SKM-1 treated with dmso at 0.1 percent for 144 hours (cell line): Measurements from ENCODE around the gene MAP4K1.
A peak's percentile ranks its signal among the peaks of the same experiment; 100 is the strongest.
"Not testable (repeated sequence)": the region's sequence is repeated elsewhere in the genome, so short reads cannot be mapped to it uniquely, and the experiment has no call there.

Experiments
- DNase-seq: peaks from one replicate; lab custom pipeline; 2025; ENCODE audit not compliant: unreplicated experiment; lab: John Stamatoyannopoulos, UW

The MAP4K1 gene

DNA sequence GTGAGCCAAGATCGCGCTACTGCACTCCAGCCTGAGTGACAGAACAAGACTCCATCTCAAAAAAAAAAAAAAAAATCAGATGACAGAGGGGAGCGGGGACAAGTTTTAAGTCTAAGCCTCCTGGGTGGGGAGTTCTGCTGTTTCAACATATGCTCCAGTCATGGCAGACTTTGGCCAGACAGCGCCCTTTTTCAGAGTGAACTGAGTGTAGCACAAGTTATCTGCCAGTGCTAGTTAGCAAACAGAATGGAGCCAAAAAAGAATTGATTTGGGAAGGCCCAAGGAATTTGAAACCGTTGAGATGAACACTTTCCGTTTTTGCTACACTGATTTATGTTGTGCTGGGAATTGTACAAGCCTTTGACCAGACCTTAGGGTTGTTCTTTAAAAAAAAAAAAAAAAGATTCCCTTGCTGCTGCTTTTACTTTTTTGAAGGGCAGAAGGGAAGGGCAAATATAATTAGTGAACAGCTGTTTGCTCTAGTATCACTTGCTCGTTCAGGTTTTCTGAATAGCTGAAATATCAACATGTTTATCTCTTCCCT is 35.3 kb upstream of the MAP4K1 start:
- DNase-seq: no peak

DNA sequence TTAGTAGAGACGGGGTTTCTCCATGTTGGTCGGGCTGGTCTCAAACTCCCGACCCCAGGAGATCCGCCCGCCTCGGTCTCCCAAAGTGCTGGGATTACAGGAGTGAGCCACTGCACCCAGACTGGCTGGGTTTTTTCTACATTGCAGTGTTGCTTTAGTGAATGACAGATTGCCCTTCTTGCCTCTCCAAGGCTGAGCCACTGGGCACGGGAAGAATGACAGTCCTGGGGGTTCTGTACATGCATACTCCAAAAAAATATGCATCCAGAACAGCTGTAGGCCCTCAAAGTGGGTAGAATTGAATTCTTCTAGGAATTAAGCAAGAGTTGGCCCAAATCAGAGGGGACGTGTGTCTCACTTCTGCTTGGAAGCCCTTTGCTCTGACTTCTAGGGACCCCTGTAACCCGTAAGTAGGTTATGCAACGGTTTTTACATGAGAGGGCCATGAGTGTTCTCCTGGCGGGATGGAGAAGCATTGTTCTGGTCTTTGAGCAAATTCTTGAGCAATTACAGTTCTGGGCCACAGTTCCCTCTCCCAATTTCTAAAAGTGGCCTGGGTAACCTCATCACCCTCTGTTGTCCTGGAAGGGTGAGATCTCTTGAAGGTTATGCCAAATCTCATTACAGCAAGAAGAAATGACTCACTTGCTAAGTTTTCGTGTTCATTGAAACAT is 33.3 kb upstream of the MAP4K1 start:
- DNase-seq: peak; percentile 66

DNA sequence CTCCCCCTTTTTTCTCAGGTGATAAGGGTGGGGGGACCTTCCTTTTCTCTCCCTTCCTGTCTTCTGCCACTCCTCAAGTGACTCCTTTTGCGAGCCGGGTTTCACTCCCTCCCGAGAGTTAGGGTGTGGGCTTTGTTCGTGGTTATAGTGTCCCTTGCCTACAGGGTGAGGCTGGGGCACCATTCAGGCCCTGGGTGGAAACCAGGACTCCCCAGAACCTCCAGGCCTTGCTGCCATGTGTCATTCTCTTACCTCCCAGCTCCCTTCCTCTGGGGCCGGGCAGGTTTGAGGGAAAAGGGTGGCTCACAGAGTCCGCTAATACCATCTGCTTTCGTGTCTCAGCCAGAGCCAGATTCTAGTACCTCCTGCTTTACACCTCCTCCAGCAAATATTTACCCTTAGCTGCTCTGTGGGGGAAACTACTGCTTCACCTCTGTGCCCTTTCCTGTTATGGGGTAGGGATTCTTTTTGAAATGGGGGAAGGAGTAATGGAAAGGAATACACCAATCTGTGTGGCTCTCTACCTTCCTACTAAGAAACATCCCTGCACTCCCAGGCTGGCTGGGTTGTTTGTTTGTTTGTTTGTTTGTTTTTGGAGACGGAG is 32.5 kb upstream of the MAP4K1 start:
- no peak for DNase-seq

DNA sequence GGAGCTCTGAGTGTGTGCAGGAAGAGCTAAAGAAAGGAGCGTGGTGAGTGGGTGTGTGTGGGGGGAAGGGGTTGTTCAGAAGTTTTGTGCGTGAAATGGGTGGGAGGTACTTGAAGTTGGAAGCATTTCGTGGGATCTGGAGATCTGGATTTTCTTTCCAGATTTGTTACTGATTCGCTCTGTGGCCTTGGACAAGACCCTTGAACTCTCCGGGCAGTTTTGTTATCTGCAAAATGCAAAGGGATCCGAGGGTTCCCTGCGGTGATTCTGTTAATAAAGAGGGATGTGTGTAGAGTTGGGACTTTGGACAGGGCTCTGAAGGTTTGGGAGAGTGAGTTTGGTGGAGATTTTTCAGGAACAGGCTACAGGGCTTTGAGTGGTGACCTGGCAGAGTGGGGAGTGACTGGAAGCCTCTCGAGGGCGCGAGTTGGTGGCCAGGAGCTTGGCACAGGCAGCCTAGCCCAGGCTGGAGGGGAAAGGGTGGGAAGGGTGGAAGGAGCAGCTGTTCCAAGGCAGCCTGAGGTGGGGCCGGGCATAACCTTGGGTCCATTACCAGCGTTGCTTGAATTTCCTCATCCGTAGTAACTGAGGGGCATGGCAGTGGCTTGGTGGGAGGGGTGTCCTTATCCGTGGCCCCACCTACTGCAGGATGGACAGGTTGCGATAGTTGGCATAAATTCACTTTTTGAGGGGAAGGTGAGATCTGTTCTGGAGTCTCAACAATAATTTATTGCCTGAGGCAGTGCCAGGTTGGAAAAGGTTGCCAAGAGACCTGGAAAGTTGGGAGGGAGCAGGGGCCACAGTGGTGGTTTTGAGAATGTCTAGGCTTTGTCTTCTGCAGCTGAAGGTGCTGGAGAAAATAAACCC is 31.8 kb upstream of the MAP4K1 start:
- DNase-seq: no peak

DNA sequence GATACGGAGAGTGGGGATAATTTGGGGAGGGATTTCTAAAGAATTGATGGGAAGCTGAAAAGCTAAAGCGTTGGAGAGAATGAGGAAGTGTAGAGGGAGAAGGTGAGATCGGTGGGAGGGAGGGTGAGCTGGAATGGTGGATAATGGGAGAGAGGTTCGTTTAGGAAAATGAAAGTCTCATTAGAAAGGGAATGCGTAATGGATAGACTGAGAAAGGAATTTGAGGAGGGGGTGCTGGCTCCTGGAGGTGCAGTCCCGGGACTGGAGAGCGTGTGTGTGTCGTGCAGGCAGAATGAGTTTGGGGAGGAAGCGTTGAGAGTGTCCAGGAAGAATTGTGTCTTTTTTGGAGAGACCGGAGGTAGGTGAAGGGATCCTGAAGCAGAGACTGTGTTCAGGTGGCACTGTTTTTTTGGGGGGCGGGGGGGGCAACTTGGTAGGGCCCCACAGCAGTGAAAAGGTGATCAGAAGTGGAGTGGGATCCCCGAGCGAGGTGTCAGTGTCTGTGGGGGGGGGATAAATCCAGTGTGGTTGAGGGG is 31.1 kb upstream of the MAP4K1 start:
- no peak for DNase-seq

DNA sequence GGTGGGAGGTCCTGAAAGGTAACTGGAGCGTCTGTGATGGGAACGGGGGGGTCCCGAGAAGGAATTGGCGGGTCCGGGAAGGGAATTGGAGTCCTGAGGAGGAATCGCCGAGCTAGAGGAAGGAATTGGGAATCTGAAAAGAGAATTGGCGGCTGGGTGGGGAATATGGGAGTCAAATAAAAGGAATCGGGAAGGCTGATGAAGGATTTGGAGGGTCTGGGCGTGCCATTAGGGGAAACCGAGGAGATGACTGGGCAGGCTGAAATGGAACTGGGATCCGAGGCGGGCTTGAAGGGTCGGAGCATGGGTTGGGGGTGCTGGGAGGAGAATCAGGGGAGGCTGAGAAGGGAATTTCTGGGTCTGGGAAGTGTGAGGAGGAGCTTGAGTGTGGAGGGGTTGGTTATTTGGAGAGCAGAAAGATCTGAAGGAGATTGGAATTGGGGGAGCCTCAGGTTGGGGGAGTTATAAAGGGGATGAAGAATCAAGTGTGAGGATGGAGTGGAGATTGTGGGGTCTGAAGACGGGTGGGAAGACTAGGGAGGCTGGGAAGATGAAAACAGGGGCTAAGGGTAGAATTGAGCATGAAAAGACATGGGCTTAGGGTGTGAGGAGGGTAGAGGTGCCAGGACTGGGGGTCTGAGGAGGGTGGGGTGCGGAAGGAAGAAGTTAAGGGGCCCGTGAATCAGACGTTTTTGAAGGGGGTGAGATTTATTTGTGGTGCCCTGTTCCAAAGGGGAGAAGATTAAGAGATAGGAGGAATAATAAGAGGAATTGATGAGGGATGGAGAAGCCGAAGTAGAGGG is 30.4 kb upstream of the MAP4K1 start:
- no peak for DNase-seq

DNA sequence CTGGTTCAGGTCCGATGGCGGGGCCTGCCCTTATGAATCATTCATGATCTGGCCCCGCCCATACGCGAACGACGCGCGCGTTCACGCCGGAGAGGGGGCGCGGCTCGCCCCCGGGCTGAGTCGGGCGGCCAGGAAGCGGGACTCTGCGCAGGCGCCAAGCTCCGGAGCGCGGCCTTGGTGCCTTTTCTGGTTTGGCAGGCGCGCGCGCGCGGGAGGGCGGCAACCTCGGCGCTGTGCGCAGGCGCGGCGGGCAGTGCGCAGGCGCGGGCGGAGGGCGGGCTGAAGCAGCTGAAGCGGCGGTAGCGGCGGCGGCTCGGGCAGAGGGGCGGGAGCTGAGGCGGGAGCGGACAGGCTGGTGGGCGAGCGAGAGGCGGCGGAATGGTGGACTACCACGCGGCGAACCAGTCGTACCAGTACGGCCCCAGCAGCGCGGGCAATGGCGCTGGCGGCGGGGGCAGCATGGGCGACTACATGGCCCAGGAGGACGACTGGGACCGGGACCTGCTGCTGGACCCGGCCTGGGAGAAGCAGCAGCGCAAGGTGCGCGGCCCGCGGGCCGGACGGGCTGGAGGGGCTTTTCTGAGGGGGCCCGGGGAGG is 29.7 kb upstream of the MAP4K1 start, which contains the start of gene ACTN4:
Gene ACTN4, plus strand, starts transcription at position 282 of the 598 bp plus-strand sequence. Its CDS starts 97 bp downstream, at position 379.
- DNase-seq: peak; percentile 92

DNA sequence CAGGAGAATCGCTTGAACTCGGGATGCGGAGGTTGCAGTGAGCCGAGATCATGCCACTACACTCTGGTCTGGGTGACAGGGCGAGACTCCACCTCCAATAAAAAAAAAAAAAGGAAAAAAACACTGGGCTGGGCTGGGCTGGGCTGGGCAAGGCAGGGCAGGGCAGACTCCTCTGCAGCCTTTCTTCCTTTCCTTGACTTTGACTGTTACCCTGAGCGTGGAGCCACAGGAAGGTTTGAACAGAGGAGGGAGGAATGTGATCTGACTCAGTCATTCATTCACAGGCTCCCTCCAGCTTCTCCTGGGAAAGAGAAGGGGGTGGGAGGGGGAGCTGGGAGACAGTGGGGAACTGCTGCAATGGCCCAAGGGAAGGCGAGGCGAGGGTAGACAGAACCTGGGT is 27.0 kb upstream of the MAP4K1 start:
- DNase-seq: no peak

DNA sequence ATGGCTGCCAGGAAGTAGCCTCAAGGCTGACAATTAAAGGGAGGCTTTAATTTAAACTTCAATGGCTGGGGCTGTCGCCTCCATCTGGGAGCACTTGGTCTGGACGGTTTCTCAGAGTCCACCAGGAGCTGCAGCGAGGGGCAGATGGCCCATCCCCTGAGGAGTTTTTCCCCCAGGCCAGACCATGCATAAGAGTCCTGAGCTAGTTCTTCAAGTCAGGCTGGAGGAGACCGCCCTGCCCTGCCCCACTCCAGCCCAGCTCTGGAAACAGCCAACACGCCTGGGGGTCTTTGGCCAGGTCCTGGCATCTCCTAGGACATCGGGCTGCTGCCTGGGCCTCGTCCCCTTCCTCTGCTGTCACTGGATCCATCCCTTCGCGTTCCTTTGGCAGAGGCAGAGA is 24.4 kb upstream of the MAP4K1 start:
- DNase-seq: no peak

DNA sequence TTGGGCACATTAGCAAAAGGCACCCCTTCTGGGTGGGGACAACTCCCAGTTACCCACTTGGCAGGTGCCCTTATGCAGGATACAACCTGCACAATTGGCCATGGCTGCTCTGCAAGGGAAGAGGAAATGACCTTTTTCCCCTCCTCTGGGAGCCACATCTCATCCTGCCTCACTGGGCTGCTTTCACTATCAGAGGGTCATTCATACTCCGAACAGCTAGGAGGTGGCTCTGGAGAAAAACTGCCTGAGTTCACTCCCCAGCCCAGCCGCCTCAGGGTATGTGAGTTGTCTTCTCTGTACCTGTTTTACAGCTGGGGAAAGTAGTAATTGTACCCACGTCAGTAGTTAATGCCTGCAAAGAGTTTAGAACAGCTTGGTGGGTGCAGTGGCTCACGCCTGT is 22.6 kb upstream of the MAP4K1 start:
- no peak for DNase-seq

DNA sequence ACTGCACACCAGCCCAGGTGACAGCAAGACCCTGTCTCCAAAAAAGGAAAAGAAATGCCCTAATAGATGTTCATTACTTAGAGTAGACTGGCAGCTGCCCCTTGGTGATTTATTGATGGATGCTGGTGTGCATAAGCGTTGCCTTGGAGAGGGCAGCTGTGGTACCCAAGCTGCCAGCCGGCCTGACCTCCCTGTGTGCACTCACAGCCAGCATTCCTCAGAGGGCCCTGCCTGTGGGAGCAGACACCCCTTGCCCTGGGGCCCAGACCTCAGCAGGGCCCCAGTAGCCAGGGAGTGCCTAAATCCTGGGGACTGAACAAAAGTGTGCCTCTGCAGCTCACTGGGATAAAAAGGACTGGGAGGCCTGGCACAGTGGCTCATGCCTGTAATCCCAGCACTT is 21.9 kb upstream of the MAP4K1 start:
- DNase-seq: no peak

DNA sequence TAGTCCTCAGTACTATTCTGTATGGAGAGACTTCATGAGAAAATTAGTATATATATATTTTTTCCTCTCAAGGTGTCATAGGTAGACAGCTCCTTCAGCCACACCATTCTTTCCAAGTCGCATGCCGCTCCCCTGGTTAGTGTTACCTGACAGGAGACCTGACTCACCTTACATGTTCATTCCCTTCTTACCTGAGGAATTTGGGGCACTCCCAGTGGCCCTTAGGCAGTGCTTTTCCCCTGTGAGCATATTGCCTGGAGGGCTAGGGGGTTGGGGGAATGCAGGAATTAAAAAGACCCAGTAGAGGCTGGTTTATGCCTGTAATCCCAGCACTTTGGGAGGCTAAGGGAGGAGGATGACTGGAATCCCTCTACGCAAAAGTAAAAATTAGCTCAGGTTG is 20.7 kb upstream of the MAP4K1 start:
- DNase-seq: no peak

DNA sequence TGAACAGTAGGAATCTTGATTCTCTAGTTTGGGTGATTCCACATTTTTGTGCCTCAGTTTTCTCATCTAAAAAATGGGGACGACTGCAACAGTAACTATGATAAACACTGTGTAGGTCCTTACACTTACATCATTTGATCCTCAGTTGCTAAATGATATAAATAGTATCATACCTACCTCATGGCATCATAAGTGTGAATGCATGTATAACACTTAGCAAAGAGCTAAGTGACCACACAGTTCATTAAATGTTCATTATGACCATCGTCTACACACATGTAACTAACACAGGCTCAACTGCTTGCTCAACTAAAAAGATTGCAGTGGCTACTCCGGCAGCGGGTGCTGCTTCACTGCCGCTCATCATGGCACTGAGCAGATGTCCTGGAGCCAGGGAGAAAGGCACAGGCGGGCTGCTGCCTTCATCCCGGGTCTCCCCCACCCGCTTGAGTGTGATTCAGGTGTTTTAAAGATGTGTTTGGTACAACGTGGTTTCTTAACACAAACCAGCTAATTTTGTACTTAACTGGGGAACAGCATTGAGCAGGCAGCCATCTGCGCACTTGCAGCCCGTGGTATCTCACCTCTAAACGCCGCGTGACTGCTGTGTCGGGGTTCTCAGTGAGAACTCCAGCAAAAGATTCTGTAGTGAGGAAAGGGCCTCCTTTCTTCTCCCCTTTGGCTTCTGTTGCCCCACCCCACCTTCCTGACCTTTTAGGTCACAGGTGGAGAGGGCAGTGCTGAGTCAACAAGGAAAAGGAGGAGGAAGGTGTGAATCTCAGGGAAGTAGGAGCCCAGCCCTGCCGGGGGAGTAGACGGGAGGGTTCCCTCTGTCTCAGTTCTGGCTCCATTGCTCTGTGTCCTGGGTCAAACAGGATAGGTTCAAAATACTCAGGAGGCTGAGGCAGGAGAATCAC is 18.0 kb upstream of the MAP4K1 start:
- no peak for DNase-seq

DNA sequence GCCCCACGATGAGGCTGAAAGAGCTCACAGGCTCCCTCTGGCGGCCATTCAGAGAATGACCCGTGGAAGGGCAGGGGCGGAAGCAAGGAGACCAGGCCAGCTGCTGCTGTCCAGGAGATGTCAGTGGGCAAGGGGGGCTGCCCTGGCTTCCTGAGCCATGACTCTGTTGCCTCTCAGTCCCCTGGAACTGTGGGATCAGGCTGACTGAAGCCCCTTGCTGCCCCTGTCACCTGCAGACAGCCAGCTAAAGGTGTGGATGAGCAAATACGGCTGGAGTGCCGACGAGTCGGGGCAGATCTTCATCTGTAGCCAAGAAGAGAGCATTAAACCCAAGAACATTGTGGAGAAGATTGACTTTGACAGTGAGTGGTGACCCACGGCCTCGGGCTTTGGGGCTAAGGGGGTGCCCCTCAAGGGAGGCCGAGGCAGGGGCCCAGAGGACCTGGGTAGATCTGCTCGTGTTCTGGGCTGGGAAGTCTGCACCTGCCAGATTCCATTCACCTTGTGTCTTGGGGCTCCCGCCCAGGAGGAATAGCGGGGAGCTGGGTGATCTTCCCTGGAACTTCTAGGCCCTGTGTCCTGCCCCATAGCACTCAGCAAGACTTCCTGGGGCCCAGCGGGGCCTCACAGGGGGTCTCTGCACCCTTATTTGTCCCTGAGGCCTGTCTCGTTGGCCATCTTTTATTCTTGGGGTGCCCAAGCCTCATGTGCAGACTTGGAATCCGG is 17.2 kb upstream of the MAP4K1 start:
- peak; percentile 27 for DNase-seq

DNA sequence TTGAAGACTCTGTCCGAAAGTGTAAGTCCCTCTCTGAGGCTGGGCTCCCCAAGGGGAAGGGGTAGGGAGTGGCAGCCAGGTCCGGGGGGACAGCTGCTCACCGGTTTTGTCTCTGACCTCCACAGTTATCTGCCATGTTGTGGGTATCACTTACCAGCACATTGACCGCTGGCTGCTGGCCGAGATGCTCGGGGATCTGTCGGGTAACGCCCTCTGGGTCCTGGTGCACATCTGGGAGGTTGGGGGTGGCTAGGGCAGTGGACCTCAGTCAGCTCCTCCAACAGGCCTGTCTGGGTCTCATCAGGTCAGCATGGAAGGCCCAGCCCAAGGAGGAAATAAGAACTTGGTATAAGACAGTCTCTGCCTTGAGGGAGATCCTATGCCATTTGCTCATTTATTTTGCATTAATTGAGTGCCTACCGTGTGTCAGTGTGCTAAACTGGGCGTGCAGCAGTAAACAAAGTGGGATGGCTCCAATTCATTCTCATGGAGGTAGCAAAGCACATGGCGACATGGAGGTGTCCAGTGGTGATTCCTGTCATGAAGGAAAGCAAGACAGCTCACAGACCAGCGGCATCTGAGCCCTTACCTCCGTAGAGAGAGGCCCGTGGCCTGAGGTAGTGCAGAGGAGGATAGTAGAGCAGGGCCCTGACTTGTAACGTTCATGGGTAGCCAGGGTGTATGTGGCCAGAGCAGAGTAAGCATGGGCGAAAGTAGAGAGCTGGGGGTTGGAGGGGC is 14.9 kb upstream of the MAP4K1 start:
- DNase-seq: no peak

DNA sequence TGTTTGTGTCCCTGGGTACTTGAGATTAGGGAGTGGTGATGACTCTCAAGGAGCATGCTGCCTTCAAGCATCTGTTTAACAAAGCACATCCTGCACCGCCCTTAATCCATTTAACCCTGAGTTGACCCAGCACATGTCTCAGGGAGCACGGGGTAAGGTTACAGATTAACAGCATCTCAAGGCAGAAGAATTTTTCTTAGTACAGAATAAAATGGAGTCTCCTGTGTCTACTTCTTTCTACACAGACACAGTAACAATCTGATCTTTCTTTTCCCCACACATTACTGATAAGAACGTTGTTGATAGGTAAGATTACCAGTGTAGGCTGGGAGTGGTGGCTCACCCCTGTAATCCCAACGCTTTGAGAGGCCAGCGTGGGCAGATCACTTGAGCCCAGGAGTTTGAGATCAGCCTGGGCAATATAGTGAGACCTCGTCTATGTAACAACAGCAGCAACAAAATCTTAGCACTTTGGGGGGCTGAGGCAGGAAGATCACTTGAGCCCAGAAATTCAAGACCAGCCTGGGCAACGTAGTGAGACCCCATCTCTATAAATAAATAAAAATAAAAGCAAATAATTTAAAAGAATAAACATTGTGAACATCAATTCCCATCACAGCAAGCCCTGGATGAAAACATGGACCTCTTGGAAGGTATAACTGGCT is 14.2 kb upstream of the MAP4K1 start:
- DNase-seq: not testable (repeated sequence)

DNA sequence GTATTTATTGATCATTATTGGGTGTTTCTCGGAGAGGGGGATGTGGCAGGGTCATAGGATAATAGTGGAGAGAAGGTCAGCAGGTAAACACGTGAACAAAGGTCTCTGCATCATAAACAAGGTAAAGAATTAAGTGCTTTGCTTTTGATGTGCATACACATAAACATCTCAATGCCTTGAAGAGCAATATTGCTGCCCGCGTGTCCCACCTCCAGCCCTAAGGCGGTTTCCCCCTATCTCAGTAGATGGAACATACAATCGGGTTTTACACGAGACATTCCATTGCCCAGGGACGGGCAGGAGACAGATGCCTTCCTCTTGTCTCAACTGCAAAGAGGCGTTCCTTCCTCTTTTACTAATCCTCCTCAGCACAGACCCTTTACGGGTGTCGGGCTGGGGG is 13.5 kb upstream of the MAP4K1 start:
- not testable (repeated sequence) for DNase-seq
